GM19455 (cell line): ENCODE data around the gene PPP5C.
"Not testable (repeated sequence)": the region's sequence is repeated elsewhere in the genome, so short reads cannot be mapped to it uniquely, and the experiment has no call there.

Experiments used
- ATAC-seq: cut with Tn5 transposase; IDR thresholded peaks from one replicate; pipeline ENCODE4 v1.9.1; 2021; ENCODE audit not compliant: unreplicated experiment

Gene PPP5C, protein sequence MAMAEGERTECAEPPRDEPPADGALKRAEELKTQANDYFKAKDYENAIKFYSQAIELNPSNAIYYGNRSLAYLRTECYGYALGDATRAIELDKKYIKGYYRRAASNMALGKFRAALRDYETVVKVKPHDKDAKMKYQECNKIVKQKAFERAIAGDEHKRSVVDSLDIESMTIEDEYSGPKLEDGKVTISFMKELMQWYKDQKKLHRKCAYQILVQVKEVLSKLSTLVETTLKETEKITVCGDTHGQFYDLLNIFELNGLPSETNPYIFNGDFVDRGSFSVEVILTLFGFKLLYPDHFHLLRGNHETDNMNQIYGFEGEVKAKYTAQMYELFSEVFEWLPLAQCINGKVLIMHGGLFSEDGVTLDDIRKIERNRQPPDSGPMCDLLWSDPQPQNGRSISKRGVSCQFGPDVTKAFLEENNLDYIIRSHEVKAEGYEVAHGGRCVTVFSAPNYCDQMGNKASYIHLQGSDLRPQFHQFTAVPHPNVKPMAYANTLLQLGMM

DNA sequence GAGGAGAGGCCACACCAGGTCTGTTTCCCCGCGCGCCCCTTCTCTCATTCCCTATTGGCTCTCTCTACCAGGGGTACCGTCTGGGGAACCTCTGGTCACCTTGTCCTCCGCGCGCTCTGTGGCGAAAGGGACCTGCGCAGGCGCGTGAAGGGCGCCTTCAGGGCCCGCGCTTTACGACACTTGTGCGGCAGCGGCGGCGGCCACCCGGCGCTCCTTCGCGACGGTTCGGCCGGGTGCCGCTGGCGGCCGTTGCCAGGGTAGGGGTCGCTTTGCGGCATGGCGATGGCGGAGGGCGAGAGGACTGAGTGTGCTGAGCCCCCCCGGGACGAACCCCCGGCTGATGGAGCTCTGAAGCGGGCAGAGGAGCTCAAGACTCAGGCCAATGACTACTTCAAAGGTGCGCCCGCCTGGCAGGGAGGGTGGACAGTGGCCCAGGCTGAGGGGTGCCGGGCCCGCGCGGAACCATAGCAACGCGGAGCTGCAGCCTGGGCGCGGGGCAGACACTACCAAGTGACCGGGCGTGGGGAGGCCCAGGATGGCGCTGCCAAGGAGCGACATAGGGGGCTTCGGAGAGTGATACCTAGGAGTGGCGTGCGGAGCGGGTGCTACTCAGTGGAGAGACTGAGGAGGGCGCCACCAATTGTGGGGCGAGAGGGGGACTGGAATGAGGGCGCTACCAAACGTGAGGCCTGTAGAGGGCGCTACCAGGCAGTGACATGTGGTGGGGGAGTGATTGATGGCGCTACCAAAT is at the start of gene PPP5C:
Gene PPP5C, plus strand, starts transcription at position 267 of the 751 bp plus-strand sequence. Its CDS starts 10 bp downstream, at position 277.
- peak; percentile 54 for ATAC-seq

DNA sequence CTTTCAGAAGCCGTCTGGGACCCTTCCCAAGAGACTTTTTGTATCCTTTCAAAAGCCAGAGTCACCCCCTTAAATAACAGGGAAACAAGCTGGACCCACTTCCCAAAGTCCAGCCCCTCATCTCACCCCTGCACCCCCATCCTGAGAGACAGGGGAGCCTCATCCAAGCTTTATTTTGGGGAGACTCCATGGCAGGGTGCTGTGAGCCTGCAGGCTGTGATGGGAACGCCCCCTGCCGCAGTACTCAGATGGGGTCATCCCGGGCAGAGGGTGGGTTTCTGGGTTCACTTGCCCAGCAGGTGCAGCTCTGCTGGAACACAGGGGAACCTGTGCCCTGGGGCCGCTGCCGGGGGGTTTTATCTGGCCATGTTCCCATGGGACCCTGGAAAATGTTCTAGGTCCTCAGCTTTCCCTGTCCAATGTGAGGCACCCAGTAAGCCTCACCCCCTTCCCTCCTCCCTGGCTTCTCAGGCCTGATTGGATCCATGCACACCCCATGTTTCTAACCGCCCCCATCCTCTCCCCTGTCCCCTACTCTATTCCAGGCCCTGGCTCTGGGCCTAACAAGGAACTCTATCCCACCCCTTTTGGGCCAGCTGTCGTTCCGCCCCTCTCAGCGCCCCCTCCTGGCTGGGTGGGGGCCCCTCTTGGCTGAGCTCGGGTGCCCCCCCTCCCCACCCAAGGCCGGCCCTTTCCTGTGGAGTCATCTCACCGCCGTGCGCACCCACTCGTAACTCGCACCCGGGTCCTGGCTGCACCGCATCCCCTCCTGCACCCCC is 49.0 kb upstream of the PPP5C start:
- no peak for ATAC-seq

DNA sequence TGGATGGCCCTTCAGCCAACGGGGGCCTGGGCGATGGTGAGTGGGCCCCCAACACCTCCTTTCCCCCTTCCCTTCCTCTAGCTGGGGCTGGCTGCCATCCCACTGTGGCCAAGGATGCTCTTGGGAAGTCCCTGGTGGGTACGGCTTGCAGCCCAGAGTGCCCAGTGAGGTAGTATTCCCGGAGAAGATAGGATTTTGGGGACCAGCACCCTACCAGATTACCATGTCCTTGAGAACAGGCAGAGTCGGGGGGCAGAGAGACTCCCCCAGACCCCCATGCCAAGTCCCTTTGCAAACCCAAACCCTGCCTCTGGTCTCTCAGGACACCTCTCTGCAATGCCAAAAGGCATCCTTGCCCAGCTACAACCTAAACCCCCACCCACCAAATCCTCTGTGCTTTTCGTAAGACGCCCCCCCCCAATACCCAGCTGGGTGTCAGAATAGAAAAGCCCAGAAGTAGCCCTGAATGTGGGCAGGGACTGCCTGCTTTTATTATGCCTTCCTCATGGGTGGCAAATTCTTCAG is 48.3 kb upstream of the PPP5C start:
- no peak for ATAC-seq

DNA sequence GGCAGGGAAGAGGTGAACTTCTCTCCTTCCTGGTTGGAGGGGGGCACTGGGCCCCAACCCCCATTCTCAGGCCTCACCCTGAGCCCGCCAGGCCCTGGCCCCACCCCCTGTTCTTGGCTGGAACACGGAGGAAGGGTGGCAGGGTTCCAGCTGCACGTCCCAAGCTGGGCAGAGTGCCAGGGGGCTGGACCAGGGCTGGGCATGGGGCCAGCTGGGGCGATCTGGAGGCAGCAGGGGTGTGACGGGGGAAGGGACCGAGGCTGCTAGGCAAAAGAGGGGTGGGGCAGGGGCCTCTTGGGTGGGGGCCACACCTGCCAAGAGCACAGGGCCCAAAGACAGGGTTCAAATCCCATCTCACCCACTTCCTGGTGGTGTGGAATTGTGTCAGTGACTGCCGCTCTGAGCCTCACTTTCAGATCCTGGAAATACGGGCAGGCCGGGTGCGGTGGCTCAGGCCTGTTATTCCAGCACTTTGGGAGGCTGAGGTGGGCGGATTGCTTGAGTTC is 47.8 kb upstream of the PPP5C start:
- ATAC-seq = no peak

DNA sequence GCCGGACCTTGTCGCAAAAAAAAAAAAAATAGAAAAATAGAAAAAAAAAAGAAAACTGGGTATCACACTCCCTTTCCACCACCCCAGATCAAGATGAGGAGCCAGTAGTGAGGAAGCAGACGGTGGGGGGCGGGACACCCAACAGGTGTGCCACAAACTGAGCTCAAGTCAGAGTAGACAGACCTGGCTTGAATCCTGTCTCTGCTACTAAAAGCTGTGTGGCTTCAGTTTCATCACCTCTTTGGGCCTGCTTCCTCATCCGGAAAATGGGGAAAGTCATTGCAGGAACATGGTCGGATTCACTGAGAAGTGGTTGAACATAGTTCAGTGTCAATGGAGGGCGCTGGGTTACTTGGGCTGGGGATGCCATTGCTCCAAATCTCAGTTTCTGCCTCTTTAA is 47.2 kb upstream of the PPP5C start:
- ATAC-seq = no peak

DNA sequence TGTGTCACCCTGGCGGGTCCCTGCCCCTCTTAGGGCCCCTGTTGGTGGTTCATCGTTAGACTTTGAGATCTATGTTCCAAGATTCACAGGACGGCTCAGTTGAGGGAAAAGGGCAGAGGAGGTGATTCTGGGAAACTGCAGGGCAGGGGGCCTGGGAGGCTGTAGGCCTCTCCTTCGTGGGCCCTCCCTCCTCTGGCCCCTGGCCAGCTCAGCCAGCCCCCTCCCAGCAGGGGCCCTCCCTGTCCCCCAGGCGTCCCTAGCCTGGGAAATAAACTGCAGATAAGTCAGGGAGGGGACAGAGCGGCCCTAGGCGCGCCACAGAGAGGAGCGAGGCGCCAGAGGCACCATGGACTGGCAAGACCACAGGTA is 43.6 kb upstream of the PPP5C start:
- ATAC-seq = no peak

DNA sequence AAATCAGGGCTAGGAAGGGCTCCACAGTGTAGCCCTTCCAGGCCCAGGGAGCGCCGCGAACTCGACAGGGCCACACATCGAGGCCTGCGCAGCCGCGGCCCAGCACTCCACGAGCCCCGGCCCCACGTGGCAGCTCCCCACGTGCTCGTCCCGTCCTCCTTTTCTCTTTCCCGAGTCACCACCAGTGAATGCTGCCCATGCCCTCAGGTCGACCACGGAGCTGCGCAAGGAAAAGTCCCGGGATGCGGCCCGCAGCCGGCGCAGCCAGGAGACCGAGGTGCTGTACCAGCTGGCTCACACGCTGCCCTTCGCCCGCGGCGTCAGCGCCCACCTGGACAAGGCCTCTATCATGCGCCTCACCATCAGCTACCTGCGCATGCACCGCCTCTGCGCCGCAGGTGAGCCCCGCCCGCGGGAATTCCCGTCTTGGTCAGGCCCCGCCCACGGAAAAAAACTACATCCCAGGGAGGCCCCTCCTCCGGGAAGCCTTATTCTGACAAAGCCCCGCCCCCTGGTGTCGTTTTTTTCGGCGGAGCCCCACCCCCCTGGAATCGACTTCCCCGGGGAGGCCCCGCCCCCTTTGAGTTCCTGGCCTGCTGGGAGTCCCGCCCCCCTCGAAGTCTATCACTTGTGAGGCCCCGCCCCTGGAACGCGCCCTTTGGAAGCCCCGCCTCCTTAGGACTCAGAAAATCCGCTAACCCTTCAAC is 43.0 kb upstream of the PPP5C start:
- no peak for ATAC-seq

DNA sequence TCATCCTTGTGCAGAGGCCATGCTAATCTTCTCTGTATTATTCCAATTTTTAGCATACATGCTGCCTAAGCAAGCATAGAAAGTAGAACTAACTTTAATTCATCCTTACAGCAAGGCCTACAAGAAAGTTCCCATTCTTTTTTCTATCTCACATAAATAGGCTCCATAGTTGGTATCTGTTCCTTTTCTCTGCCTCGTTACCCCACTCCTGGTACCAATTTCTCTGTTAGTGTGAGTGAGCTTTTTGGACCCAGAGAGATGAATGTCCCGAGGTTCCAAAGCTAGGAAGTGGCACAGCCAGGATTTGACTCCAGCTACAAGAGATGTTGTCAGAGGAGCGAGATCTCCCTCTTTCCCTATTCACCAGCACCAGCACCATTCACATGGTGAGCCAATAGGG is 40.4 kb upstream of the PPP5C start:
- ATAC-seq = no peak

DNA sequence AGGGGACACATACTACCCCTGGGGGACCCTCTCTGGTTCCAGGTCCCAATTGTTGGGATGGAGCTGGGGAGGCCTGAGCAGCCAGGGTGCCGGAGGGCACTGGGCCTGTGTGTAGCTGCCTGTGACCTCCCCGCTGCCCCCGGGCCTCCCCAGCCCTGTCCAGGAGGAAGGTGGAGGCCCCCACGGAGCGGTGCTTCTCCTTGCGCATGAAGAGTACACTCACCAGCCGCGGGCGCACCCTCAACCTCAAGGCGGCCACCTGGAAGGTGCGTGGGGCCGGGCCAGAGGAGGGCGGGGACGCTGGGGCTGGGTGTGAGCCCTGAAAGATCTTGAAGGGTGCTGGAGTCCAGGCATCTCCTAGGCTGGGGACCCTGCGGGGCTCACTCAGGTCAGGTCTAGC is 38.4 kb upstream of the PPP5C start:
- ATAC-seq = no peak

DNA sequence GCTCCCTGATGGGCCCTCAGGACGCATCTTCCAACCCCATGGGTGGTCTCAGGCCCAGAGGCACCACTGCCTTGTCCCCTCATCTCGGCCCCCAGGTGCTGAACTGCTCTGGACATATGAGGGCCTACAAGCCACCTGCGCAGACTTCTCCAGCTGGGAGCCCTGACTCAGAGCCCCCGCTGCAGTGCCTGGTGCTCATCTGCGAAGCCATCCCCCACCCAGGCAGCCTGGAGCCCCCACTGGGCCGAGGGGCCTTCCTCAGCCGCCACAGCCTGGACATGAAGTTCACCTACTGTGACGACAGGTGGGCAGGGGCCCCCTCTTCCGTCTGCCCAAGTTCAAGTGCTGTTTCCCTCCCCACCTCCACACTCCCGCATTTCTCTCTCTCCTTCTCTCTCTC is 37.8 kb upstream of the PPP5C start:
- ATAC-seq = no peak

DNA sequence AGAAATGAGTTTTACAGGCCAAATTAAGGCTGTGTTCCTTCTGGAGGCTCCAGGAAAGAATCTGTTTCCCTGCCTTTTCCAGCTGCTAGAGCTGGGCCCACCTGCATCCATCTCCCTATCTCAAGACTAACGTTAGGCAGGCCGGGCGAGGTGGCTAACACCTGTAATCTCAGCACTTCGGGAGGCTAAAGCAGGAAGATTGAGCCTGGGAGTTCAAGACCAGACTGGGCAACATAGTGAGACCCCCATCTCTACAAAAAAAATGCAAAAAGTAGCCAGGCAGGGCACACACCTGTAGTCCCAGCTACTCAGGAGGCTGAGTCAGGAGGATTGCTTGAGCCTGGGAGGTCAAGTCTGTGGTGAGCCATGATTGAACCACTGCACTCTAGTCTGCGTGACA is 35.4 kb upstream of the PPP5C start:
- ATAC-seq = no peak

DNA sequence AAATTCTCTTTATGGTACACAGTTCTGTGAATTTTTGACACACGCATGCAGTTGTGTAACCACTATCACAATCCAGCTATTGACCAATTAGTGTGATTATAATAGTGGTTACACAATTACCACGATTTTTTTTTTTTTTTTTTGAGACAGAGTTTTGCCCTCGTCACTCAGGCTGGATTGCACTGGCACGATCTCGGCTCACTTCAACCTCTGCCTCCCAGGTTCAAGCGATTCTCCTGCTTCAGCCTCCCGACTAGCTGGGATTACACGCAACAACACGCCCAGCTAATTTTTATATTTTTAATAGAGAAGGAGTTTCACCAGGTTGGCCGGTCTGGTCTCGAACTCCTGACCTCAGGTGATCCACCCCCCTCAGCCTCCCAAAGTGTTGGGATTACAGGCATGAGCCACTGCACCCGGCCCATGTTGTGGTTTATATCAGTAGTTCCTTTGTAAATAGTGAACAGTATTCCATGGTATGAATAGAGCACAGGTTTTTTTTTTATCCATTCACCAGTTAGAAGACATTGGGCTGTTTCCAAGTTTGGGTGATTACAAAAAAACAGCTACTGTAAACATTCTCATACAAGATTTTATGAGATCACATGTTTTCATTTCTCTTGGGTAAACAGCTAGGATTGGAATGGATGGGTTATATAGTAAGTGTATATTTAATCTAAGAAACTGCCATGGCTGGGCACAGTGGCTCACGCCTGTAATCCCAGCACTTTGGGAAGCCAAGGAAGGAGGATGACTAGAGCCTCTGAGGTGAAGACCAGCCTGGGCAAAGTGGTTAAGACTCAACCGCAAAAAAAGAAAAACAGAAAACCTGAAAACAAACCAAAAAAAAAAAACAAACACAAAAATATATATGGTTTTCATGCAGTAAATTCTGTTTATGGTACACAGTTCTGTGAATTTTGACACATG is 33.1 kb upstream of the PPP5C start:
- ATAC-seq = not testable (repeated sequence)

DNA sequence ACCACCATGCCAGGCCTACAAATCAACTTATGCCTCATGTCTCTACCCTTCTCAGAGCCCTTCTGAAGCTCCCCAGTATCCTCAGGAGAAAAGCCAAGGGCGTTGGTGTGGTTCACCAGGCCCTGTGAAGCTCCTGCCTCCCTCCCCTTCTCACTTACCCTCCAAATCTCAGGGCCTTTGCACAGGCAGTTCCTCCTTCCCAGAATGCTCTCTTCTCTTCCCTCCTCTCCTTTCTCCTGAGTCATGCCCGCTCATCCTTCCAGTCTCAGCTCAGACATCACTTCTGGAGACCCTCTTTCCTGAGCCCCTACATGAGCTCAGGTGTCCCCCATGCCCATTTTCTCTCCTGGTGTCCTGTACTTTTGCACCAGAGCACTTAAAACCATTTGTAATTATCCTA is 29.5 kb upstream of the PPP5C start:
- no peak for ATAC-seq

DNA sequence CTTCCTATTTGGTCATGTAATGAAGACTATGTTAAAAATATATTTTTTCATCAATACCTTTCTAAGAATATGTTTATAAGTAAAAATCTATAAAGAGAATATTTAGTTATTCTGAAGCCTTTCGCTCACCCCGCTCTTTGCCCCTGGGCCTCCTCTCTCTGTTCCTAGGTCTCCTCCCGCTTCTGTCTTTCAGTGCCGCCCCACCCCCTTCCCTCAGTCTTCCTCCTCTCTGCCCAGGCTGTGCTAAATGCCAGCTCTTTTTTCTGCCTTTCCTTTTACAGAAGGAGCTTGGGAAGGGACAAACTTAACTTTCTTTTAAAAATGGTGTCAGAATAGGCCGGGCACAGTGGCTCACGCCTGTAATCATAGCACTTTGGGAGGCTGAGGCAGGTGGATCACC is 27.3 kb upstream of the PPP5C start:
- ATAC-seq = no peak

DNA sequence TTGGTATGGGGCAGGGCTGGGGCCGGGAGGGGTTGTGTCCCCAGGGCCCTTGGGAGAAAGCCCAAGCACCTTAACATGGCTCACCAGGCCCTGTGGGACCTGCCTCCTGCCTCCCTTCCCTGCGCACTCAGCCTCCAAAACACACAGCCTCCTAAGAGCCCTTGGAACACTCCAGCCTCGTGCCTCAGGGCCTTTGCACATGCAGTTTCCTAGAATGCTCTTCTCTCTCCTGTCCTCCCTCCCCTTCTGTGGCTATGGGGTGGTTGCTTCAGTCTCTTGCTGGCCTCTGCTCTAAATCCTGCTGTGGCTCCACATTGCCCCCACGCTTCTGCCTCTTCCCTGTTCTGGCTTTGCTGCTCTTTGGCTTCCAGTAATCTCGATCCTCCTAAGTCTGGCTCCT is 26.3 kb upstream of the PPP5C start:
- ATAC-seq = no peak

DNA sequence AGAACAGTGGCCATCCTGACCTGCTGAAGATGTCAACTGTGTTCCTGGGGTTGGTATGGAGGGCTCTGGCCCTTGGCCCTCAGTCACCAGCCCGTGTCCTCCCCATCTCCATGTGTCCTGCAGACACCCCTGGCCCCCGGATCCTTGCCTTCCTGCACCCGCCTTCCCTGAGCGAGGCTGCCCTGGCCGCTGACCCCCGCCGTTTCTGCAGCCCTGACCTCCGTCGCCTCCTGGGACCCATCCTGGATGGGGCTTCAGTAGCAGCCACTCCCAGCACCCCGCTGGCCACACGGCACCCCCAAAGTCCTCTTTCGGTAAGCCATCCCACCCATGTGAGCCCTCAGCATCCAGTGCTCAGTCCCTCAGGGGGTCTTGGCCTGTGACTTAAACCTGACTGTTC is 25.2 kb upstream of the PPP5C start:
- ATAC-seq = no peak

DNA sequence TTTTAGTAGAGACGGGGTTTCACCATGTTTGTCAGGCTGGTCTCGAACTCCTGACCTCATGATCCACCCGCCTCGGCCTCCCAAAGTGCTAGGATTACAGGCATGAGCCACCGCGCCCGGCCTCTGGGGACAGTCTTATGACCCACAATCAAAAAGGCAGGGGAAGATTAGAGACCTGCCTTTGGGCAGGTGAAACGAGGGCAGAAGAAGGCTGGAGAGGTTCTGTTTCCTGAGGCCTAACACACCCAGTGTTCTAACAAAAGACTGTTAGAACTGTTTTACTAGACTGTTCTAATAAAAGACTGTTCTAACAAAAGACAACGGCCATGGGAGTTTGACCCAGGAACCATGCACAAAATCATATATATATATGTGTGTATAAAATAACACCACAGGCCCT is 23.7 kb upstream of the PPP5C start:
- ATAC-seq = not testable (repeated sequence)

DNA sequence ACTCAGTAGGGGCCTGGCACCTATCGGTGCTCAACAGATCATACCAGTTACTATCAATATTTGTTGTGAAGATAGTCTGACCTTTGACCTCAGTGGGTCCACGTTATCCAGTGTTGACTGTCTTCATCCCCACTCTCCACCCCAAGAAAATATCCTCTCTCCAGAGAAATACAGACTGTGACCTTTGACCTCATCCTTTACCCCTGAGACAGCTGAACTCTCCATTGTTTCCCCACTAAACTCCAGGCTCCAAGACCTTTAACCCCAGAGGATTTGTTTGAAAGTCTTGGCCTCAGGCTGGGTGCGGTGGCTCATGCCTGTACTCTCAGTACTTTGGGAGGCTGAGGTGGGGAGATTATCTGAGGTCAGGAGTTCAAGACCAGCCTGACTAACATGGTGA is 22.6 kb upstream of the PPP5C start:
- no peak for ATAC-seq

DNA sequence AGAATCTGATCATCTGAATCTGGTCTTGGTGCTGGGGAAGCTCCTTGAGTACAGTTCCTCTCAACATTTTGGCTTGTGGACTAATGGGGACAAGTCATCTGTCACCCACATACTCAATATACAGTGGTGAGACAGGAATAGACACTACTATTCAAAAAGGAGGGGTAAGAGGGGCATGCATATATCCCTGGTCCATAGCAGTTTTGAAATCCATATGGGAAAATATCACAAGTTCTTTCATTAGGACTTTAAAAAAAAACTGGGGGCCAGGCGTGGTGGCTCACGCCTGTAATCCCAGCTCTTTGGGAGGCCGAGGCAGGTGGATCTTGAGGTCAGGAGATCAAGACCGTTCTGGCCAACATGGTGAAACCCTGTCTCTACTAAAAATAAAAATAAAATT is 20.3 kb upstream of the PPP5C start:
- ATAC-seq = no peak
